Osteoblast (primary cell): Measurements from ENCODE around the gene COX7A2. TPM values are rescaled to one million over a fixed set of nuclear protein-coding genes. Genes with fewer than 3 reads are reported as not detected.

ENCODE experiments used
- DNase-seq: peaks from one replicate; pipeline ENCODE4 v3.0.0; 2011; ENCODE audit warnings: low spot score, mixed read lengths; ENCODE audit not compliant: insufficient read length; ENCODE audit errors: missing footprints
- H2AFZ ChIP-seq: 2 replicates; pipeline ENCODE4 v1.6.0; 2011; ENCODE audit warnings: mild to moderate bottlenecking, low read length
- H3K27ac ChIP-seq: 2 replicates; pipeline ENCODE4 v1.5.1; 2011; ENCODE audit warnings: mild to moderate bottlenecking, low read depth, low read length, moderate library complexity
- H3K27me3 ChIP-seq: 2 replicates; pipeline ENCODE4 v1.6.0; 2012; ENCODE audit warnings: mild to moderate bottlenecking, control low read depth, inconsistent platforms, low read length, moderate library complexity; ENCODE audit not compliant: insufficient read depth
- H3K36me3 ChIP-seq: 2 replicates; pipeline ENCODE4 v1.5.1; 2011; ENCODE audit warnings: mild to moderate bottlenecking, low read length, control low read depth, moderate library complexity; ENCODE audit not compliant: insufficient read depth
- H3K4me1 ChIP-seq: 2 replicates; pipeline ENCODE4 v1.5.1; 2011; ENCODE audit warnings: mild to moderate bottlenecking, low read length, control low read depth, moderate library complexity; ENCODE audit not compliant: insufficient read depth
- H3K4me2 ChIP-seq: 2 replicates; pipeline ENCODE4 v1.6.0; 2011; ENCODE audit warnings: mild to moderate bottlenecking, low read length; ENCODE audit not compliant: insufficient read depth
- H3K4me3 ChIP-seq: fragments of 200-600 bp; sonication (generic); 3 replicates; pipeline ENCODE4 v1.5.1; 2012; ENCODE audit warnings: mild to moderate bottlenecking, low read length, inconsistent platforms; ENCODE audit not compliant: insufficient read depth
- H3K79me2 ChIP-seq: 2 replicates; pipeline ENCODE4 v1.6.0; 2012; ENCODE audit warnings: mild to moderate bottlenecking, low read length, control low read depth, inconsistent platforms; ENCODE audit not compliant: insufficient read depth
- H3K9me3 ChIP-seq: 2 replicates; pipeline ENCODE4 v1.5.1; 2011; ENCODE audit warnings: low read depth, low read length, control low read depth
- H4K20me1 ChIP-seq: 2 replicates; pipeline ENCODE4 v1.6.0; 2012; ENCODE audit warnings: mild to moderate bottlenecking, low read length, control low read depth; ENCODE audit not compliant: insufficient read depth
- CTCF ChIP-seq: IDR thresholded peaks from 2 replicates; pipeline ENCODE4 v1.5.1; 2011; ENCODE audit warnings: mild to moderate bottlenecking, low read depth, low read length, moderate library complexity; ENCODE audit errors: extremely low read depth
- total RNA-seq: library from RNA; depleted of rRNA; stranded (reverse); fragments of >200 nt; gene quantifications from 2 replicates; pipeline ENCODE4 v1.2.3, GENCODE V29; 2012

The COX7A2 gene
- total RNA-seq, 1 donor = 72.0 TPM

GRCh38 chr6:75281653-75282052 is 38.1 kb upstream of the COX7A2 start:
- Histone ChIP-seq H3K4me3 (peak overlapping the region; percentile 56), H4K20me1 (peaks cover 48% of the 10 kb centered on the region)

GRCh38 chr6:75280131-75280855 is 36.7 kb upstream of the COX7A2 start:
- TF ChIP-seq CTCF = no peak
- H3K36me3 ChIP-seq = no peaks in the 10 kb centered on the region
- no peaks in the 10 kb centered on the region for H3K27me3 ChIP-seq
- no peak overlapping the region for H2AFZ ChIP-seq
- no peaks in the 10 kb centered on the region for H3K9me3 ChIP-seq
- peak overlapping the region; percentile 41 for H3K27ac ChIP-seq
- H4K20me1 ChIP-seq = peaks cover 48% of the 10 kb centered on the region
- peak overlapping the region; percentile 39 for H3K4me3 ChIP-seq
- H3K4me1 ChIP-seq = peaks cover 46% of the 10 kb centered on the region
- H3K4me2 ChIP-seq = peak overlapping the region; percentile 83
- H3K79me2 ChIP-seq = peaks cover 96% of the 10 kb centered on the region
- no peak for DNase-seq

More at GRCh38 chr6:75281653-75282052, 38.1 kb upstream of the COX7A2 start:
- Histone ChIP-seq H3K27ac (peak overlapping the region; percentile 41), H3K79me2 (peaks cover 86% of the 10 kb centered on the region), H3K4me2 (peak overlapping the region; percentile 83), H3K27me3 (no peaks in the 10 kb centered on the region), H2AFZ (no peak overlapping the region), H3K36me3 (no peaks in the 10 kb centered on the region), H3K4me1 (peaks cover 41% of the 10 kb centered on the region), H3K9me3 (no peaks in the 10 kb centered on the region)
- no peak for DNase-seq
- no peak for TF ChIP-seq CTCF

- H2AFZ ChIP-seq = no peak overlapping the region
- no peaks in the 10 kb centered on the region for H3K36me3 ChIP-seq
- no peak for DNase-seq
- no peak overlapping the region for H3K4me2 ChIP-seq
- peaks cover 91% of the 10 kb centered on the region for H3K79me2 ChIP-seq
- H4K20me1 ChIP-seq = peaks cover 50% of the 10 kb centered on the region
- H3K9me3 ChIP-seq = no peaks in the 10 kb centered on the region
- H3K27ac ChIP-seq = no peak overlapping the region
- no peaks in the 10 kb centered on the region for H3K27me3 ChIP-seq
- H3K4me3 ChIP-seq = no peak overlapping the region
- no peak for TF ChIP-seq CTCF
- peaks cover 48% of the 10 kb centered on the region for H3K4me1 ChIP-seq
These were observed 35.8 kb upstream of the COX7A2 start for GRCh38 chr6:75279418-75279817.

GRCh38 chr6:75278474-75279077 is 35.0 kb upstream of the COX7A2 start:
- Histone ChIP-seq H3K36me3 (no peaks in the 10 kb centered on the region), H3K27me3 (no peaks in the 10 kb centered on the region), H2AFZ (no peak overlapping the region), H3K4me1 (peaks cover 48% of the 10 kb centered on the region), H3K4me3 (no peak overlapping the region), H4K20me1 (peaks cover 47% of the 10 kb centered on the region), H3K9me3 (no peaks in the 10 kb centered on the region), H3K4me2 (peak overlapping the region; percentile 0), H3K27ac (peak overlapping the region; percentile 6), H3K79me2 (peaks cover 91% of the 10 kb centered on the region)
- TF ChIP-seq CTCF = no peak
- no peak for DNase-seq
